ENCODE results near the gene FREM2. TPM values are rescaled to one million over a fixed set of nuclear protein-coding genes. Genes with fewer than 3 reads are reported as not detected.

FREM2 gene
- total RNA-seq, 2 experiments from 2014 or later: not detected

- CTCF ChIA-PET (ENCODE audit: unreplicated experiment): no interaction called here
- no peaks in the 10 kb centered on the region for H3K79me2 ChIP-seq (ENCODE audit: insufficient read depth, low read depth, low read length)
- intact Hi-C loops (cut with micrococcal nuclease; ENCODE audit: unreplicated experiment): no loop called here
- TF ChIP-seq CTCF (conservative IDR thresholded peaks at IDR 0.05; ENCODE audit: low read length) (no peak), EZH2phosphoT487 (IDR thresholded peaks at IDR 0.05; ENCODE audit: borderline replicate concordance, low read depth, low read length) (no peak)
- H4K20me1 ChIP-seq (ENCODE audit: insufficient read depth, low read length): no peaks in the 10 kb centered on the region
- no peak overlapping the region for H3K4me3 ChIP-seq (ENCODE audit: low read depth, low read length, poor library complexity, severe bottlenecking)
- DNase-seq (ENCODE audit: low spot score): no peak
- no peak overlapping the region for H3K27ac ChIP-seq (ENCODE audit: low read depth, low read length, poor library complexity, severe bottlenecking)
- H3K4me1 ChIP-seq (ENCODE audit: insufficient read depth, low read length, poor library complexity, severe bottlenecking): no peaks in the 10 kb centered on the region
- no peaks in the 10 kb centered on the region for H3K9me3 ChIP-seq (ENCODE audit: low read length)
- no peaks in the 10 kb centered on the region for H3K9me2 ChIP-seq (ENCODE audit: insufficient read depth, low read length)
- no peak overlapping the region for H3K4me2 ChIP-seq (ENCODE audit: low read length)
- POLR2A ChIA-PET: no interaction called here
- H2AFZ ChIP-seq (ENCODE audit: low read length): no peak overlapping the region
- H3K36me3 ChIP-seq (ENCODE audit: insufficient read depth, low read length): no peaks in the 10 kb centered on the region
- no TSS peak for BruUV-seq (replicated peaks)
These were observed 25.7 kb upstream of the FREM2 start for GRCh38 chr13:38661010-38661675.

- ChIA-PET CTCF (ENCODE audit: unreplicated experiment) (no interaction called here), POLR2A (no interaction called here)
- H3K9me3 ChIP-seq (ENCODE audit: low read length): no peaks in the 10 kb centered on the region
- H3K79me2 ChIP-seq (ENCODE audit: insufficient read depth, low read depth, low read length): no peaks in the 10 kb centered on the region
- H3K36me3 ChIP-seq (ENCODE audit: insufficient read depth, low read length): no peaks in the 10 kb centered on the region
- DNase-seq (ENCODE audit: low spot score): no peak
- intact Hi-C loops (cut with micrococcal nuclease; ENCODE audit: unreplicated experiment): no loop called here
- H3K9me2 ChIP-seq (ENCODE audit: insufficient read depth, low read length): no peaks in the 10 kb centered on the region
- H3K27ac ChIP-seq (ENCODE audit: low read depth, low read length, poor library complexity, severe bottlenecking): no peak overlapping the region
- no TSS peak for BruUV-seq (replicated peaks)
- H4K20me1 ChIP-seq (ENCODE audit: insufficient read depth, low read length): no peaks in the 10 kb centered on the region
- TF ChIP-seq CTCF (conservative IDR thresholded peaks at IDR 0.05; ENCODE audit: low read length) (no peak), EZH2phosphoT487 (IDR thresholded peaks at IDR 0.05; ENCODE audit: borderline replicate concordance, low read depth, low read length) (no peak)
- no peak overlapping the region for H3K4me2 ChIP-seq (ENCODE audit: low read length)
- H3K4me1 ChIP-seq (ENCODE audit: insufficient read depth, low read length, poor library complexity, severe bottlenecking): no peaks in the 10 kb centered on the region
- H2AFZ ChIP-seq (ENCODE audit: low read length): no peak overlapping the region
- H3K4me3 ChIP-seq (ENCODE audit: low read depth, low read length, poor library complexity, severe bottlenecking): no peak overlapping the region
These were observed 24.5 kb upstream of the FREM2 start for GRCh38 chr13:38662362-38662761.

- H3K9me3 ChIP-seq (ENCODE audit: low read length): no peaks in the 10 kb centered on the region
- H3K4me2 ChIP-seq (ENCODE audit: low read length): no peak overlapping the region
- intact Hi-C loops (cut with micrococcal nuclease; ENCODE audit: unreplicated experiment): no loop called here
- H3K4me1 ChIP-seq (ENCODE audit: insufficient read depth, low read length, poor library complexity, severe bottlenecking): no peaks in the 10 kb centered on the region
- H3K9me2 ChIP-seq (ENCODE audit: insufficient read depth, low read length): no peaks in the 10 kb centered on the region
- no peaks in the 10 kb centered on the region for H3K36me3 ChIP-seq (ENCODE audit: insufficient read depth, low read length)
- no peak overlapping the region for H2AFZ ChIP-seq (ENCODE audit: low read length)
- ChIA-PET POLR2A (no interaction called here), CTCF (ENCODE audit: unreplicated experiment) (no interaction called here)
- no peaks in the 10 kb centered on the region for H3K79me2 ChIP-seq (ENCODE audit: insufficient read depth, low read depth, low read length)
- no peaks in the 10 kb centered on the region for H4K20me1 ChIP-seq (ENCODE audit: insufficient read depth, low read length)
- H3K4me3 ChIP-seq (ENCODE audit: low read depth, low read length, poor library complexity, severe bottlenecking): no peak overlapping the region
- no peak for DNase-seq (ENCODE audit: low spot score)
- no peak overlapping the region for H3K27ac ChIP-seq (ENCODE audit: low read depth, low read length, poor library complexity, severe bottlenecking)
- no TSS peak for BruUV-seq (replicated peaks)
- TF ChIP-seq EZH2phosphoT487 (IDR thresholded peaks at IDR 0.05; ENCODE audit: borderline replicate concordance, low read depth, low read length) (no peak), CTCF (conservative IDR thresholded peaks at IDR 0.05; ENCODE audit: low read length) (no peak)
These were observed 22.0 kb upstream of the FREM2 start for GRCh38 chr13:38664906-38665305.

Measured in OCI-LY7 (cell line).